GM12864 (cell line): ENCODE results near the gene PPFIBP1.
"Not testable (repeated sequence)": the region's sequence is repeated elsewhere in the genome, so short reads cannot be mapped to it uniquely, and the experiment has no call there.

ENCODE experiments used
- DNase-seq: peaks from one replicate; pipeline ENCODE4 v3.0.0-alpha.2; 2011; ENCODE audit warnings: low read depth
- H3K4me3 ChIP-seq: 2 replicates; pipeline ENCODE4 v1.5.1; 2011; ENCODE audit warnings: mild to moderate bottlenecking, low read depth, low read length, control low read depth
- TF ChIP-seq, protein P1 (sequence below): IDR thresholded peaks from 2 replicates; pipeline ENCODE4 v1.5.1; 2011; ENCODE audit warnings: low read depth, mild to moderate bottlenecking, moderate library complexity, low read length, control low read depth, inconsistent platforms; ENCODE audit errors: missing control alignments

PPFIBP1 gene

DNA sequence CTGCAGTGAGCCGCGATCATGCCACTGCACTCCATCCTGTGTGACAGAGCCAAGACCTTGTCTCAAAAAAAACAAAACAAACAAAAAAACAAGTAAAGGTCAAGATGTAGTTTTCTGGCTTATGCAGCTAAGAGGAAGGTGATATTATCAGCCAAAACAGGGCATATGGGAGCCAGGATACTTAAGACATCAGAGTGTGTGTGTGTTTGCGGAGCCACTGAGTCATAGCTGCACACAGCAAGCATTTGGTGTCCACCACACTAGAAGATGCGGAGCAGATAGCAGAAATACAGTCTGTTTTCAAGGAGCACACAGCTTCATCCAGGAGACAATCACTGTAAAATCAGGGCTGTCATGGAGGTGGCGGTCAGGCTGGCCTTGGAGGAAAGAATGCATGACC lies 99.6 kb downstream of the PPFIBP1 start:
- H3K4me3 ChIP-seq, result no peak overlapping the region
- no peak for DNase-seq
- TF ChIP-seq, protein P1, sequence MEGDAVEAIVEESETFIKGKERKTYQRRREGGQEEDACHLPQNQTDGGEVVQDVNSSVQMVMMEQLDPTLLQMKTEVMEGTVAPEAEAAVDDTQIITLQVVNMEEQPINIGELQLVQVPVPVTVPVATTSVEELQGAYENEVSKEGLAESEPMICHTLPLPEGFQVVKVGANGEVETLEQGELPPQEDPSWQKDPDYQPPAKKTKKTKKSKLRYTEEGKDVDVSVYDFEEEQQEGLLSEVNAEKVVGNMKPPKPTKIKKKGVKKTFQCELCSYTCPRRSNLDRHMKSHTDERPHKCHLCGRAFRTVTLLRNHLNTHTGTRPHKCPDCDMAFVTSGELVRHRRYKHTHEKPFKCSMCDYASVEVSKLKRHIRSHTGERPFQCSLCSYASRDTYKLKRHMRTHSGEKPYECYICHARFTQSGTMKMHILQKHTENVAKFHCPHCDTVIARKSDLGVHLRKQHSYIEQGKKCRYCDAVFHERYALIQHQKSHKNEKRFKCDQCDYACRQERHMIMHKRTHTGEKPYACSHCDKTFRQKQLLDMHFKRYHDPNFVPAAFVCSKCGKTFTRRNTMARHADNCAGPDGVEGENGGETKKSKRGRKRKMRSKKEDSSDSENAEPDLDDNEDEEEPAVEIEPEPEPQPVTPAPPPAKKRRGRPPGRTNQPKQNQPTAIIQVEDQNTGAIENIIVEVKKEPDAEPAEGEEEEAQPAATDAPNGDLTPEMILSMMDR, result no peak

DNA sequence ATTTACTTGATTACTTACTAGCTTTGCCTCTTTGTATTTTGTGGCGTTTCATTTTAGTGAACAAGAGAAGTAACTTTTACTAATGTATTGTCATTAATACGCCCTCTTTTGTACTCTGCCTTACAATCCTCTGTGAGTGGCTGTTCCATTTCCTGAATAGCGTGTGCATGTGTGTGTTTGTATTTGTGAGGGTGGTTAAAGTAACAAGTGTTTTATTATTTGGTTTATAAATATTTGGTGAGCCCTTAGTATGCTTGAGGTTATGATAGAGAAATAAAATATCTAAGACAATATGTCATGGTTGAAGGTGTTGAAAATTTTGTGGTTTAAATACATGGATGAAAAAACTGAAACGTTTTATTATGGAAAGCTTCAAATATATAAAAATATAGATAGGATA lies 100.6 kb downstream of the PPFIBP1 start:
- H3K4me3 ChIP-seq, result no peak overlapping the region
- TF ChIP-seq, protein P1, result no peak
- no peak for DNase-seq

DNA sequence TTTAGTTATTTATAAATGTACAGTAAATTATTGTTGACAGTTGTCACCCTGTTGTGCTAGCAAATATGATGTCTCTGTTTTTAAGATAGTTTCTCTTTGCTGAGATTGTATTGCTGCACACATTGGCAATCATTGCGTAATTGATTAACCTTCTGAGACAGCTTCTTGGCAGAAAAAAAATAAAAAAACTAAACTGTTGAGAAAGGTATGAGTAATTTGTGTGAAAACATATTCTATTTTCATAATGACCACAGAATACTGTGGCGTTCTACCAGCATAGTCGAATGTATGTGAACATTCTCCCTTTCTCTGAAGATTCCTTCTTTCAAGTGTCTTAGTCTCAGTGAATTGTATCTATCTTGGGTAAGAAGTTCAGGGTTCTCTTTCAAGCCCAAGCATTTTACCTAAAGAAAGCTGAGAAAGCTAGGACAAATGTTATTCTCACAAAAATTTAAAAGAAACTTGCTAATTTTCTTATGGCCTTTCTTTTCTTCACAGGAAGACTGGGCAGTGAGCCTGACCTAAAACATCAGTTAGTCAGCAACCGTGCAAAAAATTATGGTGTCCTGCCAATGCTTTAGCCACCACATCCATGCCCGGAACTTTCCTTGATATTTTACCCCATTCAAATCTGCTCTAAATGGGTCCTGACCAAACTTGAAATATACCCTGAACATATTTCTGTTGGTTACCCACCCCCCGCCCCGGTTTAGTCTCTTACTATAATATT lies 103.3 kb downstream of the PPFIBP1 start:
- DNase-seq, result no peak
- no peak overlapping the region for H3K4me3 ChIP-seq
- TF ChIP-seq, protein P1, result no peak

DNA sequence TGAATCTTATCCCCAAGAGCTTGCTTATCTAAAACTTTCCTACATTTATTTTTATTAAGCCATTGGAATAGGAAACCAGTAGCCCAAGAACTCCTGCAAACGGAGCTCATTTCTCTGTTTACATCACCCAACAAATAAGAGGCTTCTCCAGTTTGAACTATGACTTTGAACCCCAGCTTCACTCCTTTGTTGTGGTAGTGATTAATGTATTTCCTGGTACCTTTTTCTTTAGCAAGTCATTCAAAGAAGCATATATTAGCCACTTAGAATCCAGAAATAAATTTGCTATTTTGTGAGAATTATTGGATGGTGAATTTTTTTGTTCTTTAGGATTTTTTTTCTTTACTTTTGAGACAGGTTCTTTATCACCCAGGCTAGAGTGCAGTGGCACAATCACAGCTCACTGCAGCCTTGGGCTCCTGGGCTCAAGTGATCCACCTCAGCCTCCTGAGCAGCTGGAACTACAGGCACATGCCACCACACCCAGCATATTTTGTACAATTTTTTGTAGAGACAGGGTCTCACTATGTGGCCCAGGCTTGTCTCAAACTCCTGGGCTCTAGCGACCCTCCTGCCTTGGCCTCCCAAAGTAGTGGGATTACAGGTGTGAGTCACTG lies 104.0 kb downstream of the PPFIBP1 start:
- not testable (repeated sequence) for DNase-seq

DNA sequence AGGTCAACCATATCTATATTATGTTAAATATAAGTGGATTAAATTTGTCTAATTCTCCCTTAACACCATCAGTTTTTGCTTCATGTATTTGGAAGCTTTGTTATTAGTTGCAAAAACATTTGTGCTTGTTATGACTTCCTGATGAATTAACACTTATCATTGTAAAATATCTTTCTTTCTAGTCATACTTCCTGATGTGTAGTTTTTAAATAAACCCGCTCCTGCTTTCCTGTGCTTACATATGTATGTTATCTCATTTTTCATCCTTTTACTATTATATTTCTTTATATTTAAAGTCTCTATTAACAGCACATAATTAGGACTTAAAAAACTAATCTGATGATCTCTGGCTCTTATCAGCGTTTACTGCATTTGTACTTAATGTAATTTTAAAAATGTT lies 106.2 kb downstream of the PPFIBP1 start:
- DNase-seq, result not testable (repeated sequence)

More for the DNA sequence above, 104.0 kb downstream of the PPFIBP1 start:
- H3K4me3 ChIP-seq, result not testable (repeated sequence)

DNA sequence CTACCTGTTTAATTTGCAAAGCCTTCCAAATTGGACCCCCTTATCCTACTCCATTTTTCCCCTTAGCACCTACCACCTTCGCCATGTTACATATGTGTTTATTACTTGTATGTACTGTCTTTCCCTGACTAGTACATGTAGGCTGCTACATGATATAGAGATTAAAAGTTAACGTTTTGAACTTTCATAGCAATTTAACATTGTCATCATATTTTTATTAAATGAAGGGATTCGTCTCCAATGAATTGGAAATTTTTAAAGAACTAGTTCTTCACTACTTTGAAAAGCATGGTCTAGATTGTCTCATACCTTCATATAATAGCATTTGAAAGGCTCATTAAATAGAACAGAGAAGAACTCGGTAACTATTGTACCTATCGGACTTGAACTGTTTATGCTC lies 107.4 kb downstream of the PPFIBP1 start:
- no peak for DNase-seq
- TF ChIP-seq, protein P1, result no peak
- H3K4me3 ChIP-seq, result no peak overlapping the region

More for the DNA sequence above, 106.2 kb downstream of the PPFIBP1 start:
- H3K4me3 ChIP-seq, result not testable (repeated sequence)

DNA sequence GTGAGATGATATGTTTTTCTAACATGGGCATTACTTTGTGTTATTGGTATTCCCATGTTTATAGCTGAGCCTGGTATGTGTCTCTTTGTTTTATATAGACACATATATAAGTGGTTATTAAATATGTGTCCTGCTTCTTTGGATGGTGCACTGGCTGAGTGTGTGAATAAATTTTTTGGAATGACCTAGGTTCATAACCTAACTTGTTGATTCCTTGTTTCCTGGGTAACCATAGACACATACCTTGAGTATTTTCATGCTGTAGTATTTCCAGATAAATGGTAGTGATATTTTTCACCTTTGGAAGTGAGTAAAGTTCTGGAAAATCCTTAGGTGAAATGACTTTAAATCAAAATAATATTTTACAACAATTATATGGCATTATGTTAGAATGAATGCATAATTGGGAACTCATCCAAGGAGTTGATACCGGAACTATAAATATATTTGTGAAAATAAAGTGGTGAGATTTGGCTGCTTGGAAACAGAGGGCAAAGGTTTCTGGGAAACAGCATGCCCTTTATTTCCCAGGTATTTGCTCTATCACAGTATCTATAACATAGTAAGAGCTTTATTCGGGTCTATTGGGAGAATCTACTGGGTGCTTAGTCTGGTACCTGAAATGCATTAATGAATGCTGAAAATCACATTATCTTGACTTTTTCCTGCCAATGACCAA lies 107.9 kb downstream of the PPFIBP1 start:
- TF ChIP-seq, protein P1, result no peak
- DNase-seq, result no peak
- no peak overlapping the region for H3K4me3 ChIP-seq

DNA sequence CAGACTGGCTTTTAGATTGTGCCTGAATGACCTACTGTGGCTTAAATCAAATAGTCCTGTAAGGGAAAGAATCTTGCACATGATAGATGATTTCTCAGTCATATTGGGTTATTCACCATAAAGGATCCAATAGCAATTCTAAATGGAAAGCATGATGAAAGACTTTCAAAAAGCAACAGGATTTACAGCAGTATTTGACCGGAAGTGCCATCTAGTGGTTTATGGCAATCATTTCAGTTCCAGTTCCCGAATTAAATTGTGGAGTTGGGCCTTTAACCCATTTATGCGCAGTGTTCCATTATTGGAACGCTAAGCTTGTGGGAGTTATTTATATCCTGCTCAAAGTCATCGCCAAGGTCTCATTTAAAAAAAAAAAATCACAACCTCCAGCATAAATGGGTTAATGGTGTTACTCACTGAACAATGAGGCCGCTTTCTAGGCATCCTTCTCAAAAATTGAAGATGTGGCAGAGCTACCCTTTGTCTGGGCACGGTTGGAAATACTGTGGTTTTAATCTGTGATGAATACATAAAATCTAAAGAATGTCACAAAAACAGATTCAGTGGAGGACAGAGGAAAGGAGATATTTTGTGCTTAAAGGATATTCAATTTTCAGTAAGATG lies 111.5 kb downstream of the PPFIBP1 start:
- TF ChIP-seq, protein P1, result peak; percentile 47
- no peak for DNase-seq
- H3K4me3 ChIP-seq, result no peak overlapping the region

DNA sequence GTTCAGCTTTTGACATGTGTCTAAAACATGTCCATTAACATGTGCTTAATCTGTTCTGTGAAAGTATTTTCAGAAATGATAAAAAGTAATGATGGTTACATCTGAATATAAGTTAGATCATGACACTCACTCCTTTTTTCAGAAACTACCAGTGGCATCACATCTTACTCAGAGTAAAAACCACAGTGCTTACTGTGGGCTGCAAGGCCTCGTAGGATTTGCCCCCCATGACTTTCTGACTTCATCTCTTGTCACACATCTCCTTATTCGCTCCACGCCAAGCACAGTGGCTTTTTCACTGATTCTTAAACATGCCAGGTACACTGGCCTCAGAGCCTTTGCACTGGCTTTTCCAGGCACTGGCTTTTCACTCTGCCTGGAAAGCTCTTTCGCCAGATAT lies 112.6 kb downstream of the PPFIBP1 start:
- DNase-seq, H3K4me3 ChIP-seq: not testable (repeated sequence)
